ENCODE results near the gene ADARB2.
"Not testable (repeated sequence)": the region's sequence is repeated elsewhere in the genome, so short reads cannot be mapped to it uniquely, and the experiment has no call there.

ADARB2 gene

DNA sequence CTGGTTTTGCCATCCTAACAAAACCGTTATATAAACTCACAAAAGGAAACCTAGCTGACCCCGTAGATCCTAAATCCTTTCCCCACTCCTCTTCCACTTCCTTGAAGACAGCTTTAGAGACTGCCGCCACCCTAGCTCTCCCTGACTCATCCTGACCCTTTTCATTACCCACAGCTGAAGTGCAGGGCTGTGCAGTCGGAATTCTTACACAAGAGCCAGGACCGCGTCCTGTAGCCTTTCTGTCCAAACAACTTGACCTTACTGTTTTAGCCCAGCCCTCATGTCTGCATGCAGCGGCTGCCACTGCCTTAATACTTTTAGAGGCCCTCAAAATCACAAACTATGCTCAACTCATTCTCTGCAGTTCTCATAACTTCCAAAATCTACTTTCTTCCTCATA is 385.0 kb downstream of the ADARB2 start:
- not testable (repeated sequence) for DNase-seq (ENCODE audit: low spot score)

DNA sequence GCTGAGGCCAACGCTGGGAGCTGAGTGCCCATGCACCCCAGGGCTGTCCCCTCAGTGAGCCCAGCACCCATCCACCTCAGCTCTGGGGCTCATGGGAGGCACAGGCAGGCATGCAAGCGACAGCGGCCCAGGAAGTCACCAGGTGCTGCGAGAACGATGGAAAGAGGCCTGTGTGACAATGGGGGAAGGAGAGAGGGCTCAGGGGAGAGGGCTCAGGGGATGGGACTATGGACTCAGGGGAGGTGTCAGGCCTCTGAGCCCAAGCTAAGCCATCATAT is 388.6 kb downstream of the ADARB2 start:
- DNase-seq (ENCODE audit: low spot score) = no peak

DNA sequence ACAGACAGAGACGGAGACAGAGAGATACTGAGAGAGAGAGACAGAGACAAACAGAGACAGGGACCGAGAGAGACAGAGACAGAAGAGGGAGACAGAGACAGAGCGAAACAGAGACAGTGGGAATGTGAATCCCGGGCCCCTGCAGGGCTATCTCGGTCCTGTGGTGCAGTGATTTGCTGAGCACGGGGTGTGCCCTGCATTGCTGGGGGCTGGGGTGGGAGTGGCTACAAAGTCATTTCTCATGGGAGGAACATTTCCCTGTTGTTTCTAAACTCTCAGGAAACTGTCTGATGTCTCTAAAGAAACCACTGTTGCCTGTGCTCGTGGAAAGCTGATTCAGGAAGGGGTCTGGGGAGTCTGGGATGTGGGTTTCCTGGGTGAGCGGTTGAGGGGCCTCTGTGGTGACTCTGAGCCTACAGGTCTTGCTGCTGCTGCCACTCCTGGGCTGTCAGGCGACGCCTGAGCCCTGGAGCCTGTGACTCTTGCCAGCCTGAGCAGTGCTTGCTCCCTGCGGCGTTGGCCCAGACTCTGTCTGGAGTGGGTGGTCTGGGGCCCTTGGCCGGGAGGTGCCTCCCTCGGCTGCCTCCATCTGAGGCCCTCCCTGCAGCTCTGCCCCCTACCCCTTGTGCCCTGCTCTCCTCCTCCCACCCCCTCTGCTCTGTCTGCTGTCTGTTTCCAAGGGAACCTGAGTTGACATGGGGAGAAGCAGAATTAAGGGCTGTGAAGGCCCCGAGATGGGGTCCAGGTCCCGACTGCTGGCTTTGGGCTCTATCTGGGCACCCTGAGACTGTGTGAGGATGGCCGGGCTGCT is 389.2 kb downstream of the ADARB2 start:
- no peak for DNase-seq (ENCODE audit: low spot score)

DNA sequence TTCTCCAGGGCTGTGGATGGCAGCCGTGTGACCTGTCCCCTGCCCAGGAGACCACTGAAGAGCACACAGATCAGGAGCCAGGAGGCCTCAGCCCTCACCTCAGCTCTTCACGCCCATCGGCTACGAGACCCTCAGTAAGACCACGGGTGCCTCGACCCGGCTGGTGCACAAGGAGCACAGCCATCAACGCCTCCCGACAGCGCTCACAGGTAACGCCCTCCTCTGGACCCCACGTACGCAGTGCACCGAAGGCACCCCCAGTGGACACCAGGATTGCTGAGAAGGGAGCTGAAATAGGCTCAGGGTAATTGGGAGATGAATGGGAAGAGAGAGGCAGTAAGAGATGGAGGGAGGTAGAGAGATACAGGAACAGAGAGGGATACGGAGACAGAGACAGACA is 389.8 kb downstream of the ADARB2 start:
- no peak for DNase-seq (ENCODE audit: low spot score)

DNA sequence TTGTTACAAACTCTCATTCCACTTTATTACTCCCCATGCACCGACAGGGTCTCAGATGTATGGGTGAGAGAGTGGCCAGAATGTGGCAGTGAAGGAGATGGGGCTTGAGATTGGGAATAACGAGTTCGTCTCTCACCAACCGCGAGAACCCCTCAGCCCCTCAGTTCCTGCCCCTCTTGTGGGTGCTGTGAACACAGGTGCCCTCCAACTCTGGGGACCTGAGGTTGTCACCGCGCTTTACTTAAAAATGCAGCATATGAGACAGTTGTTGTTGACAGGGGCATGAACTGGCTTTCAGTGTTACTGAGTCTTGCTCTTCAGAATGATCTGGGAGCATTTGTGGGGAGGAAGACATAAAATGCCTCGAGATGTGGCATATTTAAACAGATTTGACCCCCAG is 391.1 kb downstream of the ADARB2 start:
- DNase-seq (ENCODE audit: low spot score) = no peak

DNA sequence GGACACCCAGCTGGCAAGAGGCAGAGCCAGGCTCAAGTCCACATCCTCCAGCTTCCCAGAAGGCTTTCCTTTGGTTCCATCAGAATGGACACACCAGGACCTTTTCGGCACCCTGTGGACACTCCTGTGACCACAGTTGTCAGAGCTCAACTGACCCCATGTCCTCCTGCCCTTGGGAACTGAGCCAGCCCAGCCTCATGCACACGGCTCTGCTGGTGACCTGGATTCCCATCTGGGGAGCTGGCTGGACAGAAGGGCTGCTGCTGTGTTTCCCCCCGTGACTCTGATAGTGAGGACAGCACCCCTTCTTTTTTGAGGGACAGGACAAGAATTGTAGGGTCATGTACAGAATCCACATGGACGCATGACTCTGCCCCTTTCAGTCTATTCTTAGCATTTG is 392.0 kb downstream of the ADARB2 start:
- DNase-seq (ENCODE audit: low spot score) = no peak

DNA sequence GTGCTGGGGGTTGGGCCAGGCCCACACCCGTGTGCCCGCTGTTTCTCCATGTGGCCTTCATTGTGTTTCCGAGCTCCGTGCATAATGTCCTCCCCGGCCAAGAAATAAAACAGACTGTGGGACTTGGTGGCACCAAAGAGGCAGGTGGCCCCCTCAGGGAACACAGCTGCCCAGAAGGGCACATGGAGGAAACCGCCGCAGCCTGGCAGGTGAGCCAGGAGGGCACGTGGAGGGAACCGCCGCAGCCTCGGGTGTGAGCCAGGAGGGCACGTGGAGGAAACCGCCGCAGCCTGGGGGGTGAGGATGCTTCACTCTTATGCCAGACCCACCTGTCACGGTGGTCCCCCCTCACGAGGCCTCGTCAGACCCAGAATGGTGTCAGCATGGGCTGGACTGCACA is 392.5 kb downstream of the ADARB2 start:
- no peak for DNase-seq (ENCODE audit: low spot score)

DNA sequence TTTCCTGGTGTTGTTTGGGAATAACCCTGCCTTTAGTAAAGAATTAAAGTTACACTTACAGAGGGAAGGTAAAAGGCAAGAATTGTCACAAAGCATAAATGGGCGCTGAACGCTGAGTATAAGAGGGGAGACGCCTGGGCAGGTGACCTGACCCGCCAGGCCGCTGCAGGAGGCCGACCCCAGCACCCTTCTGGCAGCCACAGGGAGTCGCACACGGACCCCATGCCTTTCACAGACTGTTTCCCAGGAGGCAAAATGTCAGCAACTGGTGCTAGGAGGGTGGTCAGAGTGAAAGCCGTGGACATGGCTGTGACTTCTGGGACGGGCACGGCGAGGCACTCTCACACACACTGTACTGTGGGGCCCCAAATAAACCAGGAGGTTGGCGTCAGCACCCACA is 392.9 kb downstream of the ADARB2 start:
- no peak for DNase-seq (ENCODE audit: low spot score)

DNA sequence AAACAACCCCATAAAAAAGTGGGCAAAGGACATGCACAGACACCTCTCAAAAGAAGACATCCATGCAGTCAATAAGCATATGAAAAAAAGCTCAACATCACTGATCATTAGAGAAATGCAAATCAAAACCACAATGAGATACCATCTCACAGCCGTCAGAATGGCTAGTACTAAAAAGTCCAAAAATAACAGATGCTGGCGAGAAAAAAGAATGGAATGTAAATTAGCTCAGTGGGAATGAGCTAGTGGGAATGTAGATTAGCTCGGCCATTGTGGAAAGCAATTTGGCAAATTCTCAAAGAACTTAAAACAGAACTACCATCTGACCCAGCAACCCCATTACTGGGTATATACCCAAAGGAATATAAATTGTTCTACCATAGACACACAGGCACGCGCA is 394.1 kb downstream of the ADARB2 start:
- DNase-seq (ENCODE audit: low spot score) = no peak

DNA sequence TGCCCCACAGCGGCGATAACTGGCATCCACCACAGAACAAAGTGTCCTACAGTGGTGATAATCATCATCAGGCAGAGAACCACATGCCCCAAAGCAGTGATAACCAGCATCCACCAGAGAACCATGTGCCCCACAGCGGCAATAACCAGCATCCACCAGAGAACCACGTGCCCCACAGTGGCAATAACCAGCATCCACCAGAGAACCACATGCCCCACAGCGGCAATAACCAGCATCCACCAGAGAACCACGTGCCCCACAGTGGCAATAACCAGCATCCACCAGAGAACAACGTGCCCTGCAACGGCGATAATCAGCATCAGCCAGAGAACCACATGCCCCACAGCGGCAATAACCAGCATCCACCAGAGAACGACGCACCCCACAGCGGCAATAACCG is 396.3 kb downstream of the ADARB2 start:
- not testable (repeated sequence) for DNase-seq (ENCODE audit: low spot score)

DNA sequence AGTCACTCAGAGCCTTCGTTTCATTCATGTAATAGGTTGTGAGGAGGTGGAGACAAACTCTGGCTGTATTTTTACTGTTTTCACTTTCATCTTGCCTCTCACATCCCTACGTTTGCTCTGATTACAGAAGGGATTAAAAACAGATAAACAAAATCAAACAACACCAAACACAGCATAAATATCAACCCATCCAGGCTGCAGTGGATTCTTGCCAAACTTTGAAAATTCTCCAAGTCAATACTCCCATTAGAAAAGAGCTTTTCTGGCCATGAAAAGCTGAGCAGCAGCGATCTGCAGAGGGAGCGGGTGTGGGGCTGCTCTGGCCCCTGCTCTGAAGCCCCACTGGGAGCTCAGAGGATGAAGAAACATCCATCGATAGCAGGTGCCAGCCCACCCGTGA is 397.9 kb downstream of the ADARB2 start:
- DNase-seq (ENCODE audit: low spot score) = no peak

DNA sequence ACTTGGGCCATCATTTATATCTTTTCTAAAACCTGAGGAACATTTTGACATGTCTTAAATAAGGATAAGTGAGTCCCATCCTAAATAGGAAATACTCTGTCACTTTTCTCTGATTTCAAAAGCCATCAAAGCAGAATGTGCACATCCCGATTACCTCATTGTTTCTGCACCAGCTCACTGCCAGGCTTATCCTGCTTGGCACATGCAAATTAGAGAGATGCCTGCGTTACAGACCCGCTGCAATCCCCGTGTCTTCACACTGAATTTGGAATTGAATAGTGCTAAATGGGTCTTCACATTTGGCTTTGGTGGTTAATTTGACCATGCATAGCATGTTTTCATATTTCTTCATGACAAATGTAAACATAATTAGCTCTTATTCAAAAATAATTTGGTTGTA is 401.7 kb downstream of the ADARB2 start:
- no peak for DNase-seq (ENCODE audit: low spot score)

DNA sequence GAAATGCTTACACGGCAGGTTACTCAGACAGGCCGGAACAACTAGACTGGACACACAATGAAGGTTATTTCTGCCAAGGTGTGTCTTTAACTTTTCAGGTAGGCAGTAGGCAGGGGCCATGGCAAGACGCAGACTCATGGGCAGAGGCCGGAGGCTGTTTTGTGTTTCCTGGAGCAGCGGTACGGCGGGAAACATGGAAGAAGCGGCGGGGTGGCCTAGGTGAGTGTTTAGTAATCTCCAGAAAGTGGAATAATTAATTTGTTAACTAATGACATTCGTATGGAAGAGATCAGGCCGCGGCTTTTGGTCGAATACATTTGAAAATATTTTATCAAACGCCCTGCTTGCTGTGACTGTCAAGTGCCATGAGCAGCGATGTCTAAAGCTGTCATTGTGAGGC is 403.3 kb downstream of the ADARB2 start:
- no peak for DNase-seq (ENCODE audit: low spot score)

DNA sequence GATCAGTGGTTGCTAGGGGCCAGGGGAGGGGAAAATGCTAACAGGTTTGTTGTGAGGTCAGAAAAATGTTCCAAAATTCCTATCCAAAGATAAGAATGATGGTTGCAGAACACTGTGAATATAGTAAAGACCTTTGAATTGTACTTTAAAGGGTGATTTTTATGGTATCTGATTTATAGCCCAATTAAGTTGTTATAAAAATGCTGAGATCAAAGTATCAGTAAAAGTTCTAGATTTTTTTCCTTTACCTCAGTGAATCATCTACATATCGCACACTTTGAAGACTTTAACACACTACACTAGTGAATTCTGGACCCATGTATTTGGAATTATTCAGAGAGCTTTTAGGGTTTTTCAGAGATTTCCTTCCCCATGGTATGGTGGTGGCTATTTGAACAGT is 405.8 kb downstream of the ADARB2 start:
- DNase-seq (ENCODE audit: low spot score) = no peak

DNA sequence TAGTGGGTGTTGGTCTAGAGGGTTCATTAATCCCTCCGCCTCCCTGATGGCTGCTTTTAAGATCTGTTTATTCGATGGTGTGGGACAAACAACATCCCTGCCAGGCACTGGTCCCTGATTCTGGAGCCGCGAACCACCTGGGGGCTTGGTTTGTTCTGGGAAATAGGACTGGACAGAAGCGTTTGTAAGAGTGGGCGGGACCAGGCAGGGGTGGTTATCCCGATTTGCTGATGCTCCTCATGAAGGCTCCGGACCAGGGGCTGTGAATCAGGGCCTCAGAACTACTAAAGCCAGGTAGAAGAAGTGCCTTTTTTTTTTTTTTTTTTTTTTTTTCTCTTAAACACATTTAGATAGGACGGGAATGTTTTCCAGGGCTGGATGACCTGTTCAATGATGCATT is 407.7 kb downstream of the ADARB2 start:
- no peak for DNase-seq (ENCODE audit: low spot score)

DNA sequence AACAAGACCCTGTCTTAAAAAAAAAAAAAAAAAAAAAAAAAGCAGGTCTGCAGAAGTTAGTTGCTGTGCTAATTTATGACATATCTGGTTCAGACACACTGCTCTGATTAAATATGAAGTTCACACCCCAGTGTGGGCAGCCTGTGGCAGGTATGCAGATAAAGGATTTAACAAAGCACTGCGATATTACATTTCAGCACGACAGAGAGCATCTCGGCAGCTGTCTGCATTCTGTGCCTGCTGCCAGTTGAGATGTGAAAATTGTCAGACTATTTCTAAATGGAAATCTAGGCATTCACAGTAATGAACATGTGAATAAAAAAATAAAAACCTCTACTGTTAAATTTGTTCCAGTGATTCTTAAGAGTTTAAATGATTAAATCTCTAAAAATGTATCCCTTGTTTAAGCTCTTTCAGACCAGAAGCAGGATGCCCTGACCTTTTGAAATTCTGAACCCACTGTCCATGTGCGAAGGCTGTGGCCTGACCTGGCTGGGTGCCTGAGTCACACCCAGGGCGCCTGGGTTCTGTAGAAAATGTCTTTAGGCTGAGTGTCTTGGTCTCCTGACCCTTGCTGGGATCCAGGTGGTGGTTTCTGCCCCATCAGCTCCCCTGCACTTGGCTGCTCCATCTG is 408.2 kb downstream of the ADARB2 start:
- no peak for DNase-seq (ENCODE audit: low spot score)

DNA sequence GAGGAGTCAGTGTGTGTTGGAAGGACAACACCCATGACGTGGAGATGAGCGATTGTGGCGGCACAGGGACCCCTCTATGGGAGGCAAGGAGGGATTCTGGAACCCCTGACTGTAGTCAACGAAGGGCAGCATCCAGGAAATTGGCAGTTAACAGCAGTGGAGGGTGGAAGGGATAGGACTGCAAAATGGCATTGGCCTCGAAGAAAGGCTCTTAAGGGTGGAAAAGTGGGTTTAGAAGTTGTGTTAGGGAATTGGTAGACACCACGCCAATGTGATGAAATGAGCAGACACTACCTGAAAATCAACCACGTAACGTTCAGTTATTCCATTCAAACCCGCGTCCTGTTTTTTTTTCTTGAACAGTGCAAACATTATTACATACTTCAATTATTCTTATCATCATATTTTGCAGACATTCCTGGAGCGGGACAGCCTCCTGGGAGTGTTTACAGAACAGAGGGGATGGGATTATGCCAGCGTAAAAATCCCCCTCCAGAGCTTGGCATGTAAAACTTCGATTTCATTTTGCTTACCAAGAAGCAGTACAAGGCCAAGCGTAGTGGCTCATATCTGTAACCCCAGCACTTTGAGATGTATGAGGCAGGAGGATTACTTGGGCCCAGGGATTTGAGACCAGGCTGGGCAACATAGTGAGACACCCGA is 409.0 kb downstream of the ADARB2 start:
- DNase-seq (ENCODE audit: low spot score) = no peak

DNA sequence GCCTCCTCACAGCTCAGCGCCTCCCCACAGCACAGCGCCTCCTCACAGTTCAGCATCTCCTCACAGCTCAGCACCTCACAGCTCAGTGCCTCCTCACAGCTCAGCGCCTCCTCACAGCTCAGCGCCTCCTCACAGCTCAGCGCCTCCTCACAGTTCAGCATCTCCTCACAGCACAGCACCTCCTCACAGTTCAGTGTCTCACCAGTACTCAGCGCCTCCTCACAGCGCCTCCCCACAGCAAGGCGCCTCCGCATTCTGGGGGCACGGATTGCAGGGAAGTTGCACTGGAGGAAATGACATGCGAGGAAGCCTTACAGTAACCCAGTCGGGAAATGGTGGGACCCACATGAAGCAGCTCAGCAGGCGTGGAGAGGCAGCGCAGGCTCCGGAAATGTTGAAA is 409.6 kb downstream of the ADARB2 start:
- no peak for DNase-seq (ENCODE audit: low spot score)

DNA sequence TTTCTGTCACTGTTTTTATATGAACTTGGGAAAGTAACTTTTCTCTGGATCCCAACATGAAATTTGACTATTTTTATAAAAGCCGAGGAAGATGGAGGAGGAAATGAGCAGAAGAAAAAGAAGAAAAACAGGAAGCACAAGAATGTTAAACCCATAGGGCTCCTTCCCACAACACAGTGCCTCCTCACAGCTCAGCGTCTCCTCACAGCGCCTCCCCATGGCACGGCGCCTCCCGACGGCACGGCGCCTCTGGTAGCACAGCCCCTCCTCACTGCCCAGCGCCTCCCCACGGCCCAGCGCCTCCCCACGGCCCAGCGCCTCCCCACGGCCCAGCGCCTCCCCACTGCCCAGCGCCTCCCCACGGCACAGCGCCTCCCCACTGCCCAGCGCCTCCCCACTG is 410.8 kb downstream of the ADARB2 start:
- DNase-seq (ENCODE audit: low spot score) = not testable (repeated sequence)

DNA sequence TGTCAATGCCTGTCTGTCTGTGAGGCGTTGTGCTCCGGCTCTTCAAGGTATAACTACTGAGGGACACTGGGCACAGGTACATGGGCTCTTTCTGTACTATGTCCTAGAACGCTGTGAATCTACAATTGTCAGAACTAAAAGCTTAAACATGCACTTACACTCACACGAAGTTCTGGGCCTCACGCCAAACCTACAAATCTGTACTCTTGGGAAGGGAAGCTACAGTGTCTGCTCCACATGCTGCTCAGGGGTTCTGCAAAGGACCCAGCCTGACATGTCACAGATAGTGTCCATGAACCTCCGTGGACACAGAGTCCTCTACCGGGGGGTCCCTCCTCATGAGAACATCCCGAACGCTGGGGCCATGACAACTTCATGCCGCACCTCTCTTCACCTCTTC is 412.4 kb downstream of the ADARB2 start:
- no peak for DNase-seq (ENCODE audit: low spot score)

DNA sequence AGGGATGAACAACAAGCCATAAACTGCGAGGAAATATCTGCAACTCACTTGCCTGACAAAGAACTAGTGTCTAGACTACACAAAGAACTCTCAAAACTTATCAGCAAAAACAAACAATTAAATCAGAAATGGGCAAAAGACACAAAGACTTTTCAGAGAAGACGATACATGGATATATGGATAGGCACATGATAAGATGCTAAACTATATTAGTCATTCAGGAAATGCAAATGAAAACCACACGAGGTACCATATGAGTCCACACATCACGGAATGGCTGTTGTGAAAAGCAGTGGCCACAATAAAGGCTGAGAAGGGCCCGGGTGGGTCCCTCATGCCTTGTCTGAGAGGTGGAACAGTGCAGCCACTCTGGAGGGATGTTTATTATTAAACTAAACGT is 413.4 kb downstream of the ADARB2 start:
- no peak for DNase-seq (ENCODE audit: low spot score)

DNA sequence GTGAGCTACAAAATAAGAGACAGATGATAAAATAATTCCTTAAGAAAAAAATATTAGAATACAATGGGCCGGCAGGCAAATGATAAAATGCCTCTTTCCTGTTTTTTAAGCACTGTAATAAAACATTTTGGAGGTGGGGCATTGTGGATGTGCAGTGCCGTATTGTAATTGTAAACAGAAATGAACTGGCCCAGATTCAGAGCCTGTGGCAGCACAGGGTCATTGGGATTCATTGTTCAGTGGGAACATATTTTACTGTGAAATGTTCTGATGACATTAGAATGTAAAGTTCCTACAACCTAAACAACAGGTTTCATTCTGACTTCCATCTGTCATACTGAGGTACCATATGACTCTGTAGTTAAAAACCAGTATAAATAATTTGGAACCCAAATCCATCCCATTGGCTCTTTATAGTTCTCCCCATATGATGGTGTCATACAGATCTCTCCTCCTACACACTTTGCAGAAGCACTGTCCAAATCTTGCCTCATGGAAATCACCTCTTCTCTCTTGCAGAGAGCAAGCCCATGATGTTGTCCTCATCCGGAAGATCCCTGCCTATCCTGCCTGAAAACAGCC is 416.5 kb downstream of the ADARB2 start:
- no peak for DNase-seq (ENCODE audit: low spot score)

DNA sequence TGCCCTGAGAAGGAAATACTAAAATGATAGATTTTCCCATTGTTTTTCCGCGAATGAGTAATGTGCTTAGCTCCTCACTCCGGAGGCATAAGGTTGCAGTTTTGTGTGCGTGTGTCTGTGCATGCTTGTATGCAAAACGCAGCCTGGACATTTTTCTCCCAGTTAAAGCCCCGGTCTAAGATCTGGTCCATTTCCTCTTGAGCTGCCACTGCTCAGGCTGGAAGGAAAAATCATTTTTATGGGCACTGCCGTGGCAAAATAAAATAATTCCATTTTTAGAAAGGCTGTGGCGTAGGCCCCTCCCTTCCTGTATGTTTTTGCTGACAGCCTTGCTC is 420.5 kb downstream of the ADARB2 start:
- DNase-seq (ENCODE audit: low spot score) = no peak

All from ecto neural progenitor cell (in vitro differentiated cells).